Thoracic aorta (tissue), 2 donors: Measurements from ENCODE around the gene SLCO4A1. TPM values are rescaled to one million over a fixed set of nuclear protein-coding genes. Genes with fewer than 3 reads are reported as not detected.

Experiments used
- ATAC-seq: fragments of 150-250 bp; one replicate; pipeline ENCODE4 v1.8.0; 2017; ENCODE audit warnings: low read depth; ENCODE audit not compliant: insufficient number of reproducible peaks, low FRiP score
- DNase-seq: peaks from one replicate; pipeline ENCODE4 v3.0.0-alpha.2; 2020; ENCODE audit warnings: low spot score
- H3K27ac ChIP-seq, 2 donors: fragments of 200-600 bp; sonication (generic); 1 replicate in 1 of 2; 2 replicates in 1 of 2; pipeline ENCODE4 v1.5.1; 2016; ENCODE audit warnings: mild to moderate bottlenecking in 2 of 2, moderate library complexity in 2 of 2
- H3K27me3 ChIP-seq: fragments of 200-600 bp; sonication (generic); replicated peaks from 2 replicates; pipeline ENCODE4 v1.6.0; 2016; ENCODE audit warnings: mild to moderate bottlenecking; ENCODE audit not compliant: insufficient read depth
- H3K36me3 ChIP-seq: fragments of 200-600 bp; sonication (generic); one replicate; pipeline ENCODE4 v1.5.1; 2016
- H3K4me1 ChIP-seq, 2 donors: fragments of 200-600 bp; sonication (generic); 1 replicate in 1 of 2; 2 replicates in 1 of 2; pipeline versions ENCODE4 v1.5.1 to v1.6.0; 2016; ENCODE audit warnings: low read depth in 2 of 2, mild to moderate bottlenecking in 1 of 2; ENCODE audit not compliant: control insufficient read depth in 1 of 2
- H3K4me3 ChIP-seq: fragments of 200-600 bp; sonication (generic); 2 replicates; pipeline ENCODE4 v1.5.1; 2016; ENCODE audit warnings: mild to moderate bottlenecking
- H3K9me3 ChIP-seq: fragments of 200-600 bp; sonication (generic); 2 replicates; pipeline ENCODE4 v1.5.1; 2016
- total RNA-seq, 2 donors: library from RNA; depleted of rRNA; stranded (reverse); fragments of >200 nt; gene quantifications; one replicate each; pipeline versions ENCODE4 v1.1.0 to v1.2.3, GENCODE V29; 2016
- TF ChIP-seq, protein P1 (sequence below): fragments of 200-600 bp; sonication (generic); IDR thresholded peaks from one replicate; pipeline ENCODE4 v1.5.1; 2019; ENCODE audit warnings: antibody characterized with exemption

The SLCO4A1 gene
- total RNA-seq, 2 donors from 2014 or later: 22.1 to 26.0 TPM

DNA sequence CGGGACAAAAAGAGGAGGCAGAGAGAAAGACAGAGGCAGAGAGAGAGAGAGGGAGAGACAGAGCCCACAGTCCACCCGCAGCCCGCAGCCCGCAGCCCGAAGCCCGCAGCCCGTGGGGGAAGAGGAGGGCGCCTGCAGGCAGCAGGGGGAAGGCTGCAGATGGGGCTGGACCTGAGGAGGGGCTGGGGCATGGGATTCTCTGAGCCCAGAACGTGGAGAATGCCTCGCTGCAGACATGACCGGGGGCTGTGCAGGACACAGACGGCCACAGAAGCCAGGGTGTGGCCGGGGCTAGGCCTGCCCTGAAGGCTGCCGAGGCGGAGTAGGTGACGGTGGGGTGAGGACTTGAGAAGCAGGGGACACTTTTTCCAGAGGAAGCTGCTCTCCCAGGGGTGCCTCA, 6.5 kb upstream of the SLCO4A1 start:
- H3K9me3 ChIP-seq: no peaks in the 10 kb centered on the region
- DNase-seq: no peak

DNA sequence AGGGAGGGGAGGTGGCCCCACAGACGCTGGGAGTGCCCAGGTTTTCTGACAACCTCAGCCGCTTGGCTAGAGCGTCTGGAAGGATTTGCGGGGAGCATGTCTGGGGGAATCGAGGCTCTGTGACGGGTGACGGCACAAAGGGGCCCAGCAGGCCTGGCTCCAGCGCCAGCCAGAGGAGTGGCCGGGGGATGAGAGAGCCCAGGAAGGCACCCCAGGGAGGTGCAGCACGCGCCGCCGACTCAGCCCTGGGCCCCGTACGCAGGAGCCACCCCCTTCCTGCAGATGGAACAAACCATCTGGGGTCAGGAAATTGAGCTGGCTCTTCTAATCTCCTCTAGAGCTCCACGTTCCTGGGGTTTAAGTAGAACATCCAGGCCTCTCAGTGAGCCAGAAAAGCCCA, 5.9 kb upstream of the SLCO4A1 start:
- no peak overlapping the region for H3K27ac ChIP-seq
- no peak overlapping the region for H3K4me3 ChIP-seq
- ATAC-seq: no peak
- H3K4me1 ChIP-seq: peaks cover 0 to 2% of the 10 kb centered on the region in 2 donors
- no peaks in the 10 kb centered on the region for H3K36me3 ChIP-seq
- TF ChIP-seq, protein P1, sequence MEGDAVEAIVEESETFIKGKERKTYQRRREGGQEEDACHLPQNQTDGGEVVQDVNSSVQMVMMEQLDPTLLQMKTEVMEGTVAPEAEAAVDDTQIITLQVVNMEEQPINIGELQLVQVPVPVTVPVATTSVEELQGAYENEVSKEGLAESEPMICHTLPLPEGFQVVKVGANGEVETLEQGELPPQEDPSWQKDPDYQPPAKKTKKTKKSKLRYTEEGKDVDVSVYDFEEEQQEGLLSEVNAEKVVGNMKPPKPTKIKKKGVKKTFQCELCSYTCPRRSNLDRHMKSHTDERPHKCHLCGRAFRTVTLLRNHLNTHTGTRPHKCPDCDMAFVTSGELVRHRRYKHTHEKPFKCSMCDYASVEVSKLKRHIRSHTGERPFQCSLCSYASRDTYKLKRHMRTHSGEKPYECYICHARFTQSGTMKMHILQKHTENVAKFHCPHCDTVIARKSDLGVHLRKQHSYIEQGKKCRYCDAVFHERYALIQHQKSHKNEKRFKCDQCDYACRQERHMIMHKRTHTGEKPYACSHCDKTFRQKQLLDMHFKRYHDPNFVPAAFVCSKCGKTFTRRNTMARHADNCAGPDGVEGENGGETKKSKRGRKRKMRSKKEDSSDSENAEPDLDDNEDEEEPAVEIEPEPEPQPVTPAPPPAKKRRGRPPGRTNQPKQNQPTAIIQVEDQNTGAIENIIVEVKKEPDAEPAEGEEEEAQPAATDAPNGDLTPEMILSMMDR: no peak
- no peaks in the 10 kb centered on the region for H3K27me3 ChIP-seq
- DNase-seq: no peak
- H3K9me3 ChIP-seq: no peaks in the 10 kb centered on the region

More for the DNA sequence above, 6.5 kb upstream of the SLCO4A1 start:
- TF ChIP-seq, protein P1: no peak
- H3K36me3 ChIP-seq: no peaks in the 10 kb centered on the region
- no peaks in the 10 kb centered on the region for H3K27me3 ChIP-seq
- no peak overlapping the region for H3K4me3 ChIP-seq
- ATAC-seq: no peak
- no peak overlapping the region for H3K27ac ChIP-seq
- H3K4me1 ChIP-seq: no peaks in the 10 kb centered on the region

DNA sequence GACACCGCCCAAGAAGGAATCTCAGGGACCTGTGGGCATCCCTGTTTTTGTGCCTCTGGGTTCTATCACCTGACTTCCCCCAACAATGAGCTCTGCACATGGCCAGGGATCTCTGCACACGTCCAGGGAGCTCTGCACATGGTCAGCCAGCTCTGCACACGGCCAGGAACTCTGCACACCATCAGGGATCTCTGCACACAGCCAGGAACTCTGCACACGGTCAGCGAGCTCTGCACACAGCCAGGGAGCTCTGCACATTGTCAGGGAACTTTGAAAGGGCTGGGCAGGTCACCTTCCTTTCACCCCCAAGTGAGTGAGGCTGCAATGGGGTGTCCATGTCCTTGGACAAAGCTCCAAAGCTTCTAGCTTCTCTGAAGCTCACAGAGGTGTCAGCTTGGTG, 5.2 kb upstream of the SLCO4A1 start:
- Histone ChIP-seq H3K27me3 (no peaks in the 10 kb centered on the region), H3K9me3 (no peaks in the 10 kb centered on the region), H3K4me3 (no peak overlapping the region), H3K36me3 (no peaks in the 10 kb centered on the region), H3K27ac (no peak overlapping the region), H3K4me1 (peaks cover 0 to 8% of the 10 kb centered on the region in 2 donors)
- DNase-seq (no peak), ATAC-seq (no peak)
- TF ChIP-seq, protein P1: no peak

DNA sequence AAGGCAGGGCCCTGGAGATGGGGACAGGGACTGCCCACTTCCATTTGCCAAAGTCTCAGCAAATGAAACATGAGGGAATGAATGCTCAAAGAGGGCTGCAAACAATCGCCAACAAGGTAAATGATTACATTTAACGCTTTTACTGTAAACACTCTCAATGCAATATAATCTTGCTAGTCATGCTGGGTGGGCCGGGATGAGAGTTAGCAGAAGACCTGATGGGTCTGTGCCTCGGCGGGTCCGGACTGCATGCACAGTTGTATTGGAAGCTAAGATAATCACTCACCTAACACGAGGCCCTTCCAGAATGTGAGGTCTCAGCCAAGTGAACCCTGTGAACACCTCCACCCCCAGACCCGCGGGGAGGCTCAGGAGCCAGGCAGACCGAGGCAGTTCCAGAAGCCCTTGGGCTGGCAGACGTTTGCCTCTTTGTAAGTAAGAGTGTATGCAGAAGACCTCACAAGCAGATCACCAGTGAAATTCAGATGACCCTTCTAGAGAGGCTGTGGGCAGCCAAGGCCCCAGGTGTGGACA, 4.7 kb upstream of the SLCO4A1 start:
- H3K9me3 ChIP-seq: no peaks in the 10 kb centered on the region
- peaks cover under 1 to 12% of the 10 kb centered on the region in 2 donors for H3K4me1 ChIP-seq
- no peak overlapping the region for H3K4me3 ChIP-seq
- TF ChIP-seq, protein P1: no peak
- H3K27me3 ChIP-seq: no peaks in the 10 kb centered on the region
- H3K27ac ChIP-seq: no peak overlapping the region
- ATAC-seq (no peak), DNase-seq (no peak)
- no peaks in the 10 kb centered on the region for H3K36me3 ChIP-seq

DNA sequence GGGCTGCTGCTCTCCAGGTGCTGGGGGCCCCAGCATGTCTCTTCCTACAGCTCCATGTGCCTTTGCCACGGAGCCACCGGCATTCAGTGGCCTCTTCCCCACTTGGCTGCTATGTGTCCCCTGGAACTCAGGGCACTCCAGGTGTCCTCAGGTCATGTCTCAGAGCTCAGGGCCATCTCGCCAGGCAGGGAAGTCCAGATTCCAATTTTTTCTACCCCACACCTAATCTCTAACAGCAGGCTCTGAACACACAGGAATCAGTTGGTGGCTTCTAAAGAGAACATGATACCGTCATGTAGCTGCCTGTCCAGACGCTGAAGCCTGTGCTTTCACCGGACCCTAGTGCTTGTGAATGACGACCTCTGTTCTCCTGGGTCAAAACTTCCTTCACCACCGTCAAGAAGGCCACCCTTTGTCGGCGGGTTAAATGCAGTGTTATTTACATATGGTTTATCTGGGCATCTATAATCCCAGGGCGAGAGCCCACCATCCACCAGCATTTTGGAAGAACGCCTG, 4.2 kb upstream of the SLCO4A1 start:
- no peak for ATAC-seq
- no peaks in the 10 kb centered on the region for H3K36me3 ChIP-seq
- TF ChIP-seq, protein P1: no peak

More for the DNA sequence above, 4.2 kb upstream of the SLCO4A1 start:
- no peak for DNase-seq
- Histone ChIP-seq H3K9me3 (no peaks in the 10 kb centered on the region), H3K4me3 (no peak overlapping the region), H3K27ac (no peak overlapping the region), H3K4me1 (peaks cover 3 to 17% of the 10 kb centered on the region in 2 donors), H3K27me3 (no peaks in the 10 kb centered on the region)
